ENCODE results near the gene PDE3A. TPM values are rescaled to one million over a fixed set of nuclear protein-coding genes. Genes with fewer than 3 reads are reported as not detected.

The PDE3A gene
- total RNA-seq, 1 donor = 0.81 TPM

DNA sequence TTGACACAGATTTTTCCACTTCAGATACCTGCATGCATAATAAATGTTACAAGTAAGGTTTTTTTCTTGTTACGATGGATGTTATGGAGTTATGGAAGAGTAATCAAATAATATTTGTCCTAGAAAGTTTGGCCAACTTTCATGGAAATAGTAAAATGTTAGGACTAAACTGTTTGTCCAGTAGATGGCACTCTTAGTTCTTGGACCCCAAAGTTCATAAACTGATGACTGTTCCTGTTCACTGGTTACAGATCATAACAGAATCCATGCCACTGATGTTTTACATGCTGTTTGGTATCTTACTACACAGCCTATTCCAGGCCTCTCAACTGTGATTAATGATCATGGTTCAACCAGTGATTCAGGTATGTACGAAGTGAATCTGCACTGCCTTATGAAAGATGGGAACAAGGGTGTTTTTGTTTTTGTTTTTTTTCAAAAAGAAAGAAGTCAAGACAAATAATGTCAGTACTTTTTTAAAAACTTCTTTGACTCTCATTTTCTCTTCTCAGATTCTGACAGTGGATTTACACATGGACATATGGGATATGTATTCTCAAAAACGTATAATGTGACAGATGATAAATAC, 278.0 kb downstream of the PDE3A start:
- DNase-seq (ENCODE audit: low read depth in 2 of 3, low spot score in 2 of 3) = peak in 2 of 3 donors; percentile 10 to 58

DNA sequence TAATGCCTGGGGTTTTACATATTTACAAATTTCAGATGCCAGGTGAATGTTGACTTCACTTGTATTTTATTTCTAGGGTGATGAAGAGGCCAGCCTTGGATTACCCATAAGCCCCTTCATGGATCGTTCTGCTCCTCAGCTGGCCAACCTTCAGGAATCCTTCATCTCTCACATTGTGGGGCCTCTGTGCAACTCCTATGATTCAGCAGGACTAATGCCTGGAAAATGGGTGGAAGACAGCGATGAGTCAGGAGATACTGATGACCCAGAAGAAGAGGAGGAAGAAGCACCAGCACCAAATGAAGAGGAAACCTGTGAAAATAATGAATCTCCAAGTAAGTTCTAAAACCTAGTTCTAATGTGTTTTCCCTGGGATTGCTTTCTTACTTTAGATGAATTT, 285.5 kb downstream of the PDE3A start:
- no peak for DNase-seq (ENCODE audit: low read depth in 2 of 3, low spot score in 2 of 3)

DNA sequence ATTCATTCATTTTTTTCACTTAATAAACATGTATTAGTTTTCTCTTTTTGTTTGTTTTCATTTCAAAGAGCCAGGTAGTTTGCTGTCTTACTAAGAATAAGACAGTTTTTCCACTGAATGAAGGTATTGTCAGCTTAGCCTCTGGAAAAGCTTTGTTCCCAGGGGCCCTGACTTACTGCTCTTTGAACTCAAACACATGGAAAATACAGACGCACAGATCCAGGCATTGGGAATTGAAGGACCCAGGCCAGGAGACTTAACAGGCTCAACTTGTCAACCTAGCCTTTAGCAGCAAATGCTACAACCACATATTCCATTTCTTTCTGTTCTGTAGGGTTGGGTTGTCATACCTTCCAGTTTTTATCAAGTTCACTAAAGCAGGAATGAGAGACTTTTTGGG, 288.3 kb downstream of the PDE3A start:
- no peak for DNase-seq (ENCODE audit: low read depth in 2 of 3, low spot score in 2 of 3)

DNA sequence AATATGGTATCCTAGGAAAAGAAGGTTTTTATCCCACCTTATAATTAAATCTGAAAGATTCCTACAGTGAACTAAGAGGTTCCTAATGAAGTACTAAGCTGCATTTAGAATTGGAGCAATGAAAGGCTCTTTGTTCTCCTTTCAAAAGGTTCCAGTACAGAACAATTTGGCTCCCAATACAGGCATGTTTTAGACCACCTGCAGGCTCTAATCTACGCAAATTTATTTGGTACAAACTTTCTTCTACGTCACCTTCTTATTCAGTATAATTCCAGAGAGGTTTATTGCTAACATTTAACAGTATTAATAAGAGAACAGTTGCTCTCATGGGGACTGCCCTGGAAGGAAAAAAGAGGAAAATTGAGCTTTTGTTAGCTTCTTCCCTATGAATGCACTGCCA, 289.2 kb downstream of the PDE3A start:
- DNase-seq (ENCODE audit: low read depth in 2 of 3, low spot score in 2 of 3) = no peak

DNA sequence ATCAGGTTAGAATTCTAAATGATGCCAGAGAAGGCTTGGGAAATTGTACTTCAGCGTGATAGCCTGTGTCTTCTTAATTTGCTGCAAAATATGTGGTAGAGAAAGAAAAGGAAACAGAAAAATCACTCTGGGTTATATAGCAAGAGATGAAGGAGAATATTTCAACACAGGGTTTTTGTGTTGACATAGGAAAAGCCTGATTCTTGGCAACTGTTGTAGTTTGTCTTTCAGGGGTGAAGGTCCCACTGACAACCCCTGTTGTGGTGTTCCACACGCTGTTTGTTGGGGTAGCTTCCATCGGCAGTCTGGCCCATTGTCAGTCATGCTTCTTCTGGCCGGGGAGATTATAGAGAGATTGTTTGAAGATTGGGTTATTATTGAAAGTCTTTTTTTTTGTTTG, 313.0 kb downstream of the PDE3A start:
- no peak for DNase-seq (ENCODE audit: low read depth in 2 of 3, low spot score in 2 of 3)

DNA sequence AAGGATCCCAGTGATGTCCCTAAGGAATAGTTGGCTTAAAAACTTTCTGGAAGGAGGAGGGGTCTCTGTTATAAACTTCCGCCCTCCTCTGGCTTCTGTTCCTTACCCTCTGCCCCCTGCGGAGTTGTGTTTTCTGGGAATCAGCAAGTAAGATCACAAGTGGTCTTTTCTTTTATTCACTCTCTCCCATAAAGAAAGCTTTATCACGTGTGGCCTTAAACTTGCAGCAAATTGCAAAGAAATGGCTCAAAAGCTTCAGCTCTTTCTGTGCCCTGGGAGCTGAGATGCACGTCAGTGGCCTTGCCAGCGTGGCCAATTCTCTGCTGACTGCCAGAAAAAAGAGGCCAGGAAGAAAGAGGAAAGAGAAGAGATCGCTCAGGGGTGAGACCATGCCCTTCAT, 326.9 kb downstream of the PDE3A start, which contains the start of gene SLCO1C1:
TSS of gene SLCO1C1 (plus strand) at position 101 of the 400 bp plus-strand sequence. CDS start 4,245 bp downstream, outside the sequence.
- DNase-seq (ENCODE audit: low read depth in 2 of 3, low spot score in 2 of 3) = no peak

DNA sequence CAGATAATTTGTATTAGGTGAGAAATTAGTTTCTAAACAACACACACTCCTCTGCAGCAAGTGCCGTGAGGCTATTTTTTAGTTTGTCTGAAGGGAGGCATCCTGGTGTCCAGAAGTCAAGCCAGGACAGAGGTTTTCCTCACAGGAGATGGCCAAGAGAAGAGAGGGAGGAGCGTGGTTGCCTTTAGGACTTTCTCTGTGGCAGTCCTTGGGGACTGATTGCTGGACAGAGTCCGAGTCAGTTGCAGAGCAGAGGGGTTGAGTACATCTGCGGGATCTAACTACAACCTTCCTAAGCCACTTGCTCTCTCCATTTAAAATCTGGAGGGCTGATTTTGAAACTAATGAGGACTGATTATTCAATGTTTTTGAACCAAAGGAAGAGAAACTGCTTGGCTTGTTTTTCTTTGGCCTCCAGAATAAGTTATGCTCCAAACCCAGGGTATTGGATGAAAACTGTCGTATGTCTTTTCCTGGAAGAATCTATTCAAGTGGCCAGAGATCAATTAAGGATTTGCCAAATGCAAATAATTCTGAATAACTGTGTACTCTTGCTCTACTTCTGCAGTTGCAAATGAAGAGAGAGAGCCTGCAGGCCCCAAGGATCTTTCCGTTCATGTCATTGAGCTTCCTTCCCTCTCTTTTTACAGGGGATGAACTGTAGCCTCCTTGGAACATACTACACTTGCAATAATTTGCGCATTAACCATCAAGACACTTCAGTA, 328.0 kb downstream of the PDE3A start:
- DNase-seq (ENCODE audit: low read depth in 2 of 3, low spot score in 2 of 3) = no peak

DNA sequence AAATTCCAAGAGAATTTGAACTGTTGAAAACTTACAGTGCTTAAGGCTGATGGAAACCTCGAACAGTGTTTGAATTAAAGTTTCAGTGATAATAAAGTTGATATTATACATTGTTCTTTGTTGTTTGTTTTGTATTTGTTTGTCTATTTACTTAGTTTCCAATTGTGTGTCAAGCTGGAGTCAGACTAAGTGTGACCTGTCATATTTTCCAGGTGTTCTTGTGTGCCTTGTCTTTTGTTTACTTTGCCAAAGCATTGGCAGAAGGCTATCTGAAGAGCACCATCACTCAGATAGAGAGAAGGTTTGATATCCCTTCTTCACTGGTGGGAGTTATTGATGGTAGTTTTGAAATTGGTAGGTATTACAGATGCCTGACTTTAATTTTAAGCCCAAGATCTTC, 332.8 kb downstream of the PDE3A start:
- no peak for DNase-seq (ENCODE audit: low read depth in 2 of 3, low spot score in 2 of 3)

DNA sequence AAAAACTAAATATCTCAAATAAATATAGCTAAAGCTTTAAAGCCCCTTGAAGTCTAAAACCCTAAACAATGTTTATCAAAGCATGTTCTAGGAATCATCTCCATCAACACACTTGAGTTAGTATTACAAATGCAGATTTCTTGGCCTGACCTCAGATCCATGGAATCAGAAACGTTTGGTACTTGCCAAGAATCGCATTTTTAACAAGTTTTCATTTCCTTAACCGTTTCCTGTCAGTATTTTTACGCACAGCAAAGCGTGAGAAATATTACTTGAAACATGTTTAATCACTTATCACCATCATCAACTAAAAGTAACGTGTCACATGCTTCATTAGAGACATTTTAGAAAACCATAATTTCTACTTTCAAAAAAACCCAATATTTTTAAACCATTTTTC, 336.5 kb downstream of the PDE3A start:
- DNase-seq (ENCODE audit: low read depth in 2 of 3, low spot score in 2 of 3) = no peak

DNA sequence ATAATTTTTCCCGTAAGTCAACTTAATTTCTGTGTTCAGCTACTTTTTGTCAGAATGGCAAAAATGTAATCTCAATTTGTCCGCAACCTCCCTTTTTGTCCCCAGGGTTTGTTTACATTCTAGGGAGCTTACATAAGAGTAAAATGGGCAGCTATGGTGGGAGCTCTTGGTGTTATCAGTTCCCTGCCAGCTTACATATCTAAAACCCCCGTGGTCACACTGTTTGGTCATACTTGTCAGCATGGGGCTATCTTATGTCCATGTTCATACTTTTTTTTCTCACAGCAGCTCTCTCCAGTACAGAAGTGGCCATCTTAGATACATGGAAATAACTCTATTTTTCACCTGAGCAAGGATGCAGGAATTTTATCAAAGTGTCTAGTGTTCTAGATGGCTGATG, 343.5 kb downstream of the PDE3A start:
- DNase-seq (ENCODE audit: low read depth in 2 of 3, low spot score in 2 of 3) = no peak

DNA sequence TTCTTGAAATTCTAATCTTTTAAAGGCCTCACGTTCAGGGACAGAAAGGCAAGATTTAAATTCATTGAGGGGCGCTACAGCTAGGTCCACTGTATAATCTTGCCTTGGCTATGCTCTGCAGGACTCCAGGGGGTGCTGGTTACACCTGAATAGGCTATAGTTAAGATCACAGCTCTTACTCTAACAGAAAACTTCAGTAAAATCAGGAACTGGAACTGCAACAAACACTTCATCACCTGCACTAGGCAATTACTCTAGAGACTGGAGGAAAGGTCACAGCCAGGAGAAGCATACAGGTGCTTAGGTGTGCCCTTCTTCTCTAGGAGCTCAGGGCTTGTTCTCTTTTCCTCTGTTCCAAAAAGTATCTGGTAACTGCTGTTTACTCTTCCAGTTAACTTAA, 347.7 kb downstream of the PDE3A start:
- peak in 1 of 3 donors; percentile 3 for DNase-seq (ENCODE audit: low read depth in 2 of 3, low spot score in 2 of 3)

DNA sequence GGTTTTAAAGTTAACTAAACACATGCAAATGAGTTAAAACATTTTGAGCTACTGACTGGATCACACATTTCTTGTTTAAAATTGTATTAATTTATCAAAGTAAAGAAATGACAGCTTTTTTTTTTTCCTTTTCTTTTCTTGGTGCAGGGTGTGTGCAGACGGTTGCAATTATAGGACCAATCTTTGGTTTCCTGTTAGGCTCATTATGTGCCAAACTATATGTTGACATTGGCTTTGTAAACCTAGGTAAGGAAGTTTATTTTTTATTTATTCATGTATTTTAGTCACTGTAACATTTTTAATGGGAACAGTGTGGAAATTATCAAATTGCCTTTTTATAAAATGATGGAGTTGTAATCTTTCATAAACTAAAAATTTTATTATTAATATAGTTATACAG, 348.6 kb downstream of the PDE3A start:
- DNase-seq (ENCODE audit: low read depth in 2 of 3, low spot score in 2 of 3) = no peak

DNA sequence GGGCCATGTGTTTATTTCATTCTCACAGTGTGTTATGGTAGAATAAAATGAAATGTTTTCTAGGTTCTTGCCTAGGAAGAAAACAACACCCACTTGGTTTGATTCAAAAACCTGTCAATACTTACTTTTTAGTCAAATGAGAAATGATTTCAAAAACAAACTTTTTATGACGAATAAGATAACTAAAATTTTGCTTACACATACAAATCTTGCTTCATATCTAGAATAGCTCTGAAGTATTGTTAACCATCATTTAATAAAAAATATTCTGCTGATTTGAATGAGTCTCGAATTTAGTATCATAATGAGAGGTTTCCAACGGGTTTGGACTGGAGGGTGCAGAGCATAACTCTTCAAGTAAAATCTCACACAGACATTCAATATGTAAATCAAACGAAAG, 350.0 kb downstream of the PDE3A start:
- no peak for DNase-seq (ENCODE audit: low read depth in 2 of 3, low spot score in 2 of 3)

DNA sequence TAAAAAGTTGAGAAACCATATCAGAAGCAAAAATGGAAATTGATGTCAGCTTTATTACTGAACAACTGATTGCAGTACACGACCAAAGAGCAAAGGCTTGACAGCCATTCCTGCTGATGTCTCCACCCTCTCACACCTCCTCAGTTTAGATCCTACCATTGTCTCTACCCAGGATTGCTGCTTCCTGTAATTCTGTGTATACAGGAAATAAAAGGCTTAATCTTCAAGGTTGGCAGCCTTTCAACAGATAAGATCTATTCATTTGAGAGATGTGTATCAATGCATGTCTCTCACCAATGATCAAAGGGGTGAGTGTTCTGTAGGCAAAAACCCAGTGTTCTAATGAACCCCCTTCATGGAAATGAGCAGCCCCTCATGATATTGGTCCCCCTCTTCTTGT, 353.8 kb downstream of the PDE3A start:
- DNase-seq (ENCODE audit: low read depth in 2 of 3, low spot score in 2 of 3) = no peak

DNA sequence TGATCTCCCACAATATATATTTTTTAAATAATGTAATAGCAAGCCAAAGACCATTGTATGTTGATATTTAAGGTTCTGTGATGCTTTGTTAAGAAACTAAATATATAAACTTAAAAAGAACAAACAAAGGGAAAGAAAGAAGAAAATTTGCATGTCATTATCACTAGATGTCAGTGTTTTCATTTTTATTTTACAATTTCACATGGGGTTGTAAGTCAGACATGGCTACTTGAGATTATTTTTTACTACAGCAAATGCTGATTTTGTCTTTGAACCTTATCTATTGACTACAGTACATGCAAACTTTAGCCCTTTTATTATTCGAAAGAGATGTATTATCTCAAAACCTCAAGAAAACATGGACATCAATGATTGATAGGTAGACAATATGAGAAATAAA, 362.9 kb downstream of the PDE3A start:
- peak in 2 of 3 donors; percentile 4 to 29 for DNase-seq (ENCODE audit: low read depth in 2 of 3, low spot score in 2 of 3)
